Neural cell (in vitro differentiated cells): ENCODE measurements around the gene CDC16. TPM values are rescaled to one million over a fixed set of nuclear protein-coding genes. Genes with fewer than 3 reads are reported as not detected.

Source experiments
- H2AFZ ChIP-seq: fragments of 200-600, 300-800 bp; sonication (generic), shearing (Covaris generic); 2 replicates; pipeline ENCODE4 v1.6.0; 2014; ENCODE audit warnings: low read depth, mild to moderate bottlenecking, antibody characterized with exemption, low read length, moderate library complexity
- H3F3A ChIP-seq: fragments of 200-600 bp; shearing (Covaris generic); 2 replicates; pipeline ENCODE4 v1.6.1; 2016; ENCODE audit warnings: mild to moderate bottlenecking, moderate library complexity, mixed read lengths, antibody characterized with exemption, low read length; ENCODE audit not compliant: insufficient read depth, poor library complexity, severe bottlenecking
- H3K27ac ChIP-seq: fragments of 200-600, 300-800 bp; sonication (generic), shearing (Covaris generic); 2 replicates; pipeline ENCODE4 v1.5.1; 2014; ENCODE audit warnings: mild to moderate bottlenecking, low read length, moderate library complexity
- H3K27me3 ChIP-seq: fragments of 300-800, 200-600 bp; sonication (generic), shearing (Covaris generic); 2 replicates; pipeline ENCODE4 v1.6.0; 2014; ENCODE audit warnings: mild to moderate bottlenecking, low read depth, low read length, moderate library complexity; ENCODE audit not compliant: insufficient read depth
- H3K36me3 ChIP-seq: fragments of 300-800, 200-600 bp; sonication (generic), shearing (Covaris generic); 2 replicates; pipeline ENCODE4 v1.5.1; 2014; ENCODE audit warnings: mild to moderate bottlenecking, antibody characterized with exemption, low read length, moderate library complexity; ENCODE audit not compliant: insufficient read depth
- H3K4me2 ChIP-seq: fragments of 300-800, 200-600 bp; sonication (generic), shearing (Covaris generic); 2 replicates; pipeline ENCODE4 v1.6.0; 2014; ENCODE audit warnings: mild to moderate bottlenecking, low read length
- H3K4me3 ChIP-seq: fragments of 300-800, 200-600 bp; sonication (generic), shearing (Covaris generic); 2 replicates; pipeline ENCODE4 v1.5.1; 2014; ENCODE audit warnings: mild to moderate bottlenecking, low read length, moderate library complexity
- H3K79me2 ChIP-seq: fragments of 200-600 bp; shearing (Covaris generic); replicated peaks from 2 replicates; pipeline ENCODE4 v1.6.0; 2014; ENCODE audit warnings: mild to moderate bottlenecking, low read length, moderate library complexity; ENCODE audit not compliant: insufficient read depth
- H3K9ac ChIP-seq: fragments of 300-800, 200-600 bp; sonication (generic), shearing (Covaris generic); 2 replicates; pipeline ENCODE4 v1.6.1; 2016; ENCODE audit warnings: mild to moderate bottlenecking, low read length, mixed read lengths
- H3K9me2 ChIP-seq: fragments of 200-600 bp; shearing (Covaris generic); 2 replicates; pipeline ENCODE4 v1.6.1; 2016; ENCODE audit warnings: mild to moderate bottlenecking, low read length, mixed read lengths; ENCODE audit not compliant: insufficient read depth
- H3K9me3 ChIP-seq: fragments of 200-600, 300-800 bp; sonication (generic), shearing (Covaris generic); 2 replicates; pipeline ENCODE4 v1.6.1; 2016; ENCODE audit warnings: mild to moderate bottlenecking, mixed run types, low read length, moderate library complexity, mixed read lengths
- H4K20me1 ChIP-seq: fragments of 200-600 bp; shearing (Covaris generic); 2 replicates; pipeline ENCODE4 v1.6.1; 2016; ENCODE audit warnings: mild to moderate bottlenecking, mixed run types; ENCODE audit not compliant: insufficient read depth
- EP300 ChIP-seq: fragments of 450-650 bp; conservative IDR thresholded peaks from 2 replicates; pipeline ENCODE4 v1.6.1; 2014; ENCODE audit warnings: antibody characterized with exemption, mild to moderate bottlenecking, moderate library complexity; ENCODE audit not compliant: poor library complexity, severe bottlenecking
- EZH2 ChIP-seq: fragments of 200-600, 300-800 bp; shearing (Covaris generic), sonication (generic); IDR thresholded peaks from 2 replicates; pipeline ENCODE4 v1.6.1; 2014; ENCODE audit warnings: antibody characterized with exemption, low read length, borderline replicate concordance, mild to moderate bottlenecking; ENCODE audit not compliant: insufficient read depth, poor library complexity, severe bottlenecking
- MXI1 ChIP-seq: fragments of 450-650 bp; conservative IDR thresholded peaks from 2 replicates; pipeline ENCODE4 v1.6.1; 2014; ENCODE audit warnings: antibody characterized with exemption, mild to moderate bottlenecking; ENCODE audit not compliant: poor library complexity, severe bottlenecking
- POLR2AphosphoS5 ChIP-seq: IDR thresholded peaks from 2 replicates; pipeline ENCODE4 v1.6.1; 2012
- RAD21 ChIP-seq: fragments of 450-650 bp; conservative IDR thresholded peaks from 2 replicates; pipeline ENCODE4 v1.6.1; 2014; ENCODE audit warnings: antibody characterized with exemption, mild to moderate bottlenecking, moderate library complexity
- SMC3 ChIP-seq: fragments of 450-650 bp; conservative IDR thresholded peaks from 2 replicates; pipeline ENCODE4 v1.6.1; 2014; ENCODE audit warnings: antibody characterized with exemption, mild to moderate bottlenecking, moderate library complexity; ENCODE audit not compliant: poor library complexity
- TAF1 ChIP-seq: IDR thresholded peaks from 2 replicates; pipeline ENCODE4 v1.6.1; 2012; ENCODE audit warnings: low read depth
- polyA plus RNA-seq: library from polyadenylated mRNA; depleted of rRNA; stranded (reverse); fragments of >200 nt; gene quantifications from 2 replicates; pipeline ENCODE4 v1.2.3, GENCODE V29; 2014
- TF ChIP-seq, protein P1 (sequence below): fragments of 450-650 bp; IDR thresholded peaks from 2 replicates; pipeline ENCODE4 v1.5.1; 2014; ENCODE audit warnings: antibody characterized with exemption, mild to moderate bottlenecking, moderate library complexity; ENCODE audit not compliant: poor library complexity, severe bottlenecking
- TF ChIP-seq, protein P2 (sequence below): IDR thresholded peaks from 2 replicates; pipeline ENCODE4 v1.6.1; 2012; ENCODE audit warnings: borderline replicate concordance

Gene CDC16
- polyA plus RNA-seq, 1 donor from 2014 or later = 78.4 TPM

DNA sequence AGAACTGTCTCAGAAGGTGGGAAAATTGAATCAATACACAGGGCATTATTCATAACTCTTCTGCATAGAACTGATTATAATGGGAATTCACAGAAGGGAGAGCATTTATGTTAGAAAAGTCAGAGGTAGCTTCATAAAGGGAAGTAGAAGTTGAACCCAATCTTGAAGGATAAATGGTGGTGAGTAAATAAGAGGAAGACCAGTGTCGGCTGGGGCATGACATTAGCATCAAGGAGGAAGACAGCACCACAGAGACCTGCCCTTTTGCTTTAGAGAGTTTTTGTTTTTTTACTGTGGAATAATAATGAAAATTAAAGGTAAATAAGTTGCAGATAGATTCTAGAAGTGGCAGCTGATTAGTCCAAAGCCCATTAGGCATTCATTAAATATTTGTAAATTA lies 21.9 kb downstream of the CDC16 start:
- Histone ChIP-seq H2AFZ (no peak overlapping the region), H3K27me3 (no peaks in the 10 kb centered on the region), H4K20me1 (no peaks in the 10 kb centered on the region), H3K36me3 (peaks cover 4% of the 10 kb centered on the region), H3K9ac (no peak overlapping the region), H3K4me2 (no peak overlapping the region), H3K9me3 (no peaks in the 10 kb centered on the region), H3K79me2 (no peaks in the 10 kb centered on the region), H3K27ac (no peak overlapping the region), H3K9me2 (no peaks in the 10 kb centered on the region), H3K4me3 (no peak overlapping the region), H3F3A (no peaks in the 10 kb centered on the region)
- TF ChIP-seq POLR2AphosphoS5 = no peak
- TF ChIP-seq MXI1 = no peak
- TF ChIP-seq SMC3 = no peak
- TF ChIP-seq EP300 = no peak
- no peak for TF ChIP-seq RAD21
- TF ChIP-seq, protein P1, sequence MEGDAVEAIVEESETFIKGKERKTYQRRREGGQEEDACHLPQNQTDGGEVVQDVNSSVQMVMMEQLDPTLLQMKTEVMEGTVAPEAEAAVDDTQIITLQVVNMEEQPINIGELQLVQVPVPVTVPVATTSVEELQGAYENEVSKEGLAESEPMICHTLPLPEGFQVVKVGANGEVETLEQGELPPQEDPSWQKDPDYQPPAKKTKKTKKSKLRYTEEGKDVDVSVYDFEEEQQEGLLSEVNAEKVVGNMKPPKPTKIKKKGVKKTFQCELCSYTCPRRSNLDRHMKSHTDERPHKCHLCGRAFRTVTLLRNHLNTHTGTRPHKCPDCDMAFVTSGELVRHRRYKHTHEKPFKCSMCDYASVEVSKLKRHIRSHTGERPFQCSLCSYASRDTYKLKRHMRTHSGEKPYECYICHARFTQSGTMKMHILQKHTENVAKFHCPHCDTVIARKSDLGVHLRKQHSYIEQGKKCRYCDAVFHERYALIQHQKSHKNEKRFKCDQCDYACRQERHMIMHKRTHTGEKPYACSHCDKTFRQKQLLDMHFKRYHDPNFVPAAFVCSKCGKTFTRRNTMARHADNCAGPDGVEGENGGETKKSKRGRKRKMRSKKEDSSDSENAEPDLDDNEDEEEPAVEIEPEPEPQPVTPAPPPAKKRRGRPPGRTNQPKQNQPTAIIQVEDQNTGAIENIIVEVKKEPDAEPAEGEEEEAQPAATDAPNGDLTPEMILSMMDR = no peak
- TF ChIP-seq, protein P2, sequence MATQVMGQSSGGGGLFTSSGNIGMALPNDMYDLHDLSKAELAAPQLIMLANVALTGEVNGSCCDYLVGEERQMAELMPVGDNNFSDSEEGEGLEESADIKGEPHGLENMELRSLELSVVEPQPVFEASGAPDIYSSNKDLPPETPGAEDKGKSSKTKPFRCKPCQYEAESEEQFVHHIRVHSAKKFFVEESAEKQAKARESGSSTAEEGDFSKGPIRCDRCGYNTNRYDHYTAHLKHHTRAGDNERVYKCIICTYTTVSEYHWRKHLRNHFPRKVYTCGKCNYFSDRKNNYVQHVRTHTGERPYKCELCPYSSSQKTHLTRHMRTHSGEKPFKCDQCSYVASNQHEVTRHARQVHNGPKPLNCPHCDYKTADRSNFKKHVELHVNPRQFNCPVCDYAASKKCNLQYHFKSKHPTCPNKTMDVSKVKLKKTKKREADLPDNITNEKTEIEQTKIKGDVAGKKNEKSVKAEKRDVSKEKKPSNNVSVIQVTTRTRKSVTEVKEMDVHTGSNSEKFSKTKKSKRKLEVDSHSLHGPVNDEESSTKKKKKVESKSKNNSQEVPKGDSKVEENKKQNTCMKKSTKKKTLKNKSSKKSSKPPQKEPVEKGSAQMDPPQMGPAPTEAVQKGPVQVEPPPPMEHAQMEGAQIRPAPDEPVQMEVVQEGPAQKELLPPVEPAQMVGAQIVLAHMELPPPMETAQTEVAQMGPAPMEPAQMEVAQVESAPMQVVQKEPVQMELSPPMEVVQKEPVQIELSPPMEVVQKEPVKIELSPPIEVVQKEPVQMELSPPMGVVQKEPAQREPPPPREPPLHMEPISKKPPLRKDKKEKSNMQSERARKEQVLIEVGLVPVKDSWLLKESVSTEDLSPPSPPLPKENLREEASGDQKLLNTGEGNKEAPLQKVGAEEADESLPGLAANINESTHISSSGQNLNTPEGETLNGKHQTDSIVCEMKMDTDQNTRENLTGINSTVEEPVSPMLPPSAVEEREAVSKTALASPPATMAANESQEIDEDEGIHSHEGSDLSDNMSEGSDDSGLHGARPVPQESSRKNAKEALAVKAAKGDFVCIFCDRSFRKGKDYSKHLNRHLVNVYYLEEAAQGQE = no peak
- no peak for TF ChIP-seq EZH2
- no peak for TF ChIP-seq TAF1

DNA sequence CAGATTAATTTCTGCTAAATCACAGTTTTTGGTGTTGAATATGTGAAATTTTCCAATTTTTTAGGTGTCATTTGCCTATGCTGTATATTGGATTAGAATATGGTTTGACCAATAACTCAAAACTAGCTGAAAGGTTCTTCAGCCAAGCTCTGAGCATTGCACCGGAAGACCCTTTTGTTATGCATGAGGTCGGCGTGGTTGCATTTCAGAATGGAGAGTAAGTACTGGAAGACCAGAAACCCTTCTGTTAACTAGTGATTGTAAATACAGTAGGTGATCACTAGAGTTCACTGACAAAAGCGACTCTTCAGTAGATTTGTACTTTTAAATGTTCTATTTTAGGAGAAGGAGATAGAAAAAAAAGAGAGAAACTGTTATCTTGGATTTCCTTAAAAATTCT lies 22.3 kb downstream of the CDC16 start:
- no peak overlapping the region for H3K27ac ChIP-seq
- no peaks in the 10 kb centered on the region for H4K20me1 ChIP-seq
- H3K4me2 ChIP-seq = no peak overlapping the region
- peaks cover 4% of the 10 kb centered on the region for H3K36me3 ChIP-seq
- no peaks in the 10 kb centered on the region for H3K9me2 ChIP-seq
- no peak overlapping the region for H2AFZ ChIP-seq
- H3K27me3 ChIP-seq = no peaks in the 10 kb centered on the region
- no peak for TF ChIP-seq TAF1
- no peak overlapping the region for H3K4me3 ChIP-seq
- no peaks in the 10 kb centered on the region for H3K9me3 ChIP-seq
- no peaks in the 10 kb centered on the region for H3K79me2 ChIP-seq
- H3K9ac ChIP-seq = no peak overlapping the region
- H3F3A ChIP-seq = no peaks in the 10 kb centered on the region

DNA sequence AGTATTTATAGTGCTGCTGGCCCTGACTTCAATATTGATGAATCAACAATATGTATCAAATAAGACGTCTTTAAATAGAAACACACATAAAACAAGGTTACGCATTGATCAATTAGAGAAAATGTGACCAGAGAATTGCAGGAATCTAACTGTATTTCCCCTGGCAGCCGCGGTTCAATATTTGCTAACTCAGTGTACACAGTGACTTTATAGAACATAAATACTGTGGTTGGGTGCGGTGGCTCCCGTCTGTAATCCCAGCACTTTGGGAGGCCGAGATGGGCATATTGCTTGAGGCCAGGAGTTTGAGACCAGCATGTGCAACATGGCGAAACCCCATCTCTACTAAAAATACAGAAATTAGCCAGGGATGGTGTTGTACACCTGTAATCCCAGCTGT lies 23.9 kb downstream of the CDC16 start:
- no peaks in the 10 kb centered on the region for H3K79me2 ChIP-seq
- no peak overlapping the region for H3K4me3 ChIP-seq
- H3F3A ChIP-seq = no peaks in the 10 kb centered on the region
- H3K9me3 ChIP-seq = no peaks in the 10 kb centered on the region
- H3K9me2 ChIP-seq = no peaks in the 10 kb centered on the region
- TF ChIP-seq EP300 (no peak), SMC3 (no peak), MXI1 (no peak), POLR2AphosphoS5 (no peak), EZH2 (no peak), RAD21 (no peak), TAF1 (no peak)
- TF ChIP-seq, protein P2 = no peak
- TF ChIP-seq, protein P1 = no peak
- H3K9ac ChIP-seq = no peak overlapping the region
- H2AFZ ChIP-seq = no peak overlapping the region
- H3K27ac ChIP-seq = no peak overlapping the region
- H3K4me2 ChIP-seq = no peak overlapping the region
- H3K36me3 ChIP-seq = peaks cover 6% of the 10 kb centered on the region
- no peaks in the 10 kb centered on the region for H4K20me1 ChIP-seq
- H3K27me3 ChIP-seq = no peaks in the 10 kb centered on the region
